Endodermal cell (in vitro differentiated cells): ENCODE measurements around the gene PIGQ. TPM values are rescaled to one million over a fixed set of nuclear protein-coding genes. Genes with fewer than 3 reads are reported as not detected.

Experiments
- DNase-seq: peaks from one replicate; pipeline ENCODE4 v3.0.0-alpha.2; 2017
- H3K27ac ChIP-seq: 2 replicates; pipeline ENCODE4 v1.5.1; 2013; ENCODE audit warnings: mild to moderate bottlenecking, low read depth, low read length, moderate library complexity
- H3K27me3 ChIP-seq: 2 replicates; pipeline ENCODE4 v1.6.1; 2013; ENCODE audit warnings: mild to moderate bottlenecking, low read length, moderate library complexity; ENCODE audit not compliant: insufficient read depth, control insufficient read depth, poor library complexity, severe bottlenecking
- H3K36me3 ChIP-seq: 2 replicates; pipeline ENCODE4 v1.7.0; 2013; ENCODE audit warnings: mild to moderate bottlenecking, low read length, moderate library complexity; ENCODE audit not compliant: control insufficient read depth, insufficient read depth
- H3K4me1 ChIP-seq: one replicate; pipeline ENCODE4 v1.7.0; 2013; ENCODE audit warnings: low read length; ENCODE audit not compliant: control insufficient read depth, insufficient read depth
- H3K4me3 ChIP-seq: 2 replicates; pipeline ENCODE4 v1.5.1; 2013; ENCODE audit warnings: mild to moderate bottlenecking, low read length, moderate library complexity
- H3K9ac ChIP-seq: 2 replicates; pipeline ENCODE4 v1.6.1; 2013; ENCODE audit warnings: mild to moderate bottlenecking, low read length, moderate library complexity; ENCODE audit not compliant: poor library complexity, severe bottlenecking; ENCODE audit errors: extremely low read depth
- H3K9me3 ChIP-seq: 2 replicates; pipeline ENCODE4 v1.6.1; 2013; ENCODE audit warnings: mild to moderate bottlenecking, low read length, moderate library complexity; ENCODE audit not compliant: control insufficient read depth
- H3K27ac Mint-ChIP-seq: 2 replicates; pipeline ENCODE4 v1.8.0; 2020; ENCODE audit warnings: mixed read lengths
- H3K27me3 Mint-ChIP-seq: 2 replicates; pipeline ENCODE4 v1.8.0; 2021; ENCODE audit warnings: mild to moderate bottlenecking, mixed read lengths; ENCODE audit not compliant: insufficient read depth
- H3K36me3 Mint-ChIP-seq: 2 replicates; pipeline ENCODE4 v1.8.0; 2020; ENCODE audit warnings: low read depth, mixed read lengths
- H3K4me1 Mint-ChIP-seq: 2 replicates; pipeline ENCODE4 v1.8.0; 2020; ENCODE audit warnings: mixed read lengths
- H3K4me3 Mint-ChIP-seq: 2 replicates; pipeline ENCODE4 v1.8.0; 2020; ENCODE audit warnings: mild to moderate bottlenecking, moderate library complexity, mixed read lengths
- H3K9me3 Mint-ChIP-seq: 2 replicates; pipeline ENCODE4 v1.8.0; 2020; ENCODE audit warnings: mild to moderate bottlenecking, mixed read lengths
- WGBS, 2 experiments: methylation state at CpG; one replicate each; pipeline versions ENCODE4 v1.1.5 to v1.1.7; 2013; ENCODE audit warnings: missing lambda C conversion rate in 2 of 2, mixed read lengths in 1 of 2; ENCODE audit not compliant: insufficient coverage in 1 of 2, insufficient read length in 1 of 2; 5-methylcytosine and 5-hydroxymethylcytosine counted together
- total RNA-seq, 2 donors: library from RNA; stranded (reverse); fragmentation: NEBNext Ultra II Directional in 1 of 2; extraction: Animal tissue kit (Norgen Biotek cat#: 25700) in 1 of 2; gene quantifications; 2 replicates in 1 of 2; 3 replicates in 1 of 2; pipeline ENCODE4 v1.2.1, GENCODE V29; 2021
- TF ChIP-seq, protein P1 (sequence below): fragments of 200-600 bp; sonication (generic); conservative IDR thresholded peaks from 2 replicates; pipeline ENCODE4 v1.5.0; 2021; ENCODE audit warnings: antibody characterized with exemption, mild to moderate bottlenecking

The PIGQ gene
- total RNA-seq, 2 donors from 2014 or later = 128 to 129 TPM

DNA sequence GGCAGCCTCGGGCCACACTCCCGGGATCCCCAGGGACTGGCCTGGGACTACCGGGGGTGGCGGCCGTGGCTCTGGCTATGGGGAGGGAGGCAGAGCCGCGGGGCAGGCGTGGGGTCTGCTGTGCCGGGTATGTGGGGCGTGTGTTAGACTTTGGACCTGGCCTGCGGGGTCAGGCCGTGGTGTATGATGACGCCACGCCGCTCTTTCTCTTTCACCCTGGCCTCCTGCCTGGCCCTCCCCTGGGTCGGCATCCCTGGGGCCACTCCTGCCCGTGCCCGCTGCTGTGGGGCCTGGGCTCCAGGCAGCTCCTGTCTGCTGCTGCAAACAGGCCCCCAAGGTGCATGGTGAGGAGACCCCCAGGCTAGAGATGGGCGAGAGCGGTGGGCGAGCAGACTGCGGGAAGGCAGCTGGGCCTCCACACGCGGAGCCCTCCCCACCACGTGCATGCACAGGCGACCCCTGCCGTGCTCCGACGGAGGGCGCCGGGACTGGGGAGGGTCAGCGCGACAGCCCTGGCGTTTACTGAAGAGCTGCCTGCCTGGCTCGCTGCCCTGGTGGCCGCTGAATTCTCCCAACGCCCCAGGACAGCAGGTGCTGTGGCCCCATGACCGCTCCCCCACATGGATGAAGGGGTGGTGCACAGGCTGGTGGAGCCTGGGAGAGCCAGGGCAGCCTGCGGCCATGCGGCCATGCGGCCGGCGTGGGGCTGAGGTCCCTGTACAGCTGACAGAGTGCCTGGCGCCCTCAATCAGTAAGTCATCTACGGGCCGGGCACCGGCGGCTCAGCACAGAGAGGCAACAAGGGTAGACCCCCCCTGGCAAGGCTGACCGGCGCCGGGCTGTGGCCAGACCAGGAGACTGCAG, 26.2 kb upstream of the PIGQ start:
- no peaks in the 10 kb centered on the region for H3K4me1 Mint-ChIP-seq
- no peaks in the 10 kb centered on the region for H3K9me3 Mint-ChIP-seq
- H3K4me3 ChIP-seq = no peak overlapping the region
- no peaks in the 10 kb centered on the region for H3K9me3 ChIP-seq
- H3K36me3 ChIP-seq = no peaks in the 10 kb centered on the region
- no peak overlapping the region for H3K27ac ChIP-seq
- no peak overlapping the region for H3K4me3 Mint-ChIP-seq
- H3K36me3 Mint-ChIP-seq = peaks cover 11% of the 10 kb centered on the region
- no peak overlapping the region for H3K27ac Mint-ChIP-seq
- no peak for DNase-seq
- no peak overlapping the region for H3K9ac ChIP-seq
- H3K27me3 ChIP-seq = no peaks in the 10 kb centered on the region
- H3K27me3 Mint-ChIP-seq = no peaks in the 10 kb centered on the region
- no peaks in the 10 kb centered on the region for H3K4me1 ChIP-seq
- TF ChIP-seq, protein P1, sequence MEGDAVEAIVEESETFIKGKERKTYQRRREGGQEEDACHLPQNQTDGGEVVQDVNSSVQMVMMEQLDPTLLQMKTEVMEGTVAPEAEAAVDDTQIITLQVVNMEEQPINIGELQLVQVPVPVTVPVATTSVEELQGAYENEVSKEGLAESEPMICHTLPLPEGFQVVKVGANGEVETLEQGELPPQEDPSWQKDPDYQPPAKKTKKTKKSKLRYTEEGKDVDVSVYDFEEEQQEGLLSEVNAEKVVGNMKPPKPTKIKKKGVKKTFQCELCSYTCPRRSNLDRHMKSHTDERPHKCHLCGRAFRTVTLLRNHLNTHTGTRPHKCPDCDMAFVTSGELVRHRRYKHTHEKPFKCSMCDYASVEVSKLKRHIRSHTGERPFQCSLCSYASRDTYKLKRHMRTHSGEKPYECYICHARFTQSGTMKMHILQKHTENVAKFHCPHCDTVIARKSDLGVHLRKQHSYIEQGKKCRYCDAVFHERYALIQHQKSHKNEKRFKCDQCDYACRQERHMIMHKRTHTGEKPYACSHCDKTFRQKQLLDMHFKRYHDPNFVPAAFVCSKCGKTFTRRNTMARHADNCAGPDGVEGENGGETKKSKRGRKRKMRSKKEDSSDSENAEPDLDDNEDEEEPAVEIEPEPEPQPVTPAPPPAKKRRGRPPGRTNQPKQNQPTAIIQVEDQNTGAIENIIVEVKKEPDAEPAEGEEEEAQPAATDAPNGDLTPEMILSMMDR = no peak
- WGBS, 2 experiments = 95 to 99% methylated on average over 27 to 51 of the region's 51 CpGs

- no peaks in the 10 kb centered on the region for H3K4me1 Mint-ChIP-seq
- Histone ChIP-seq H3K27me3 (no peaks in the 10 kb centered on the region), H3K36me3 (no peaks in the 10 kb centered on the region), H3K4me1 (no peaks in the 10 kb centered on the region), H3K9me3 (no peaks in the 10 kb centered on the region), H3K27ac (peak overlapping the region; percentile 49), H3K9ac (no peak overlapping the region), H3K4me3 (no peak overlapping the region)
- H3K36me3 Mint-ChIP-seq = peaks cover 8% of the 10 kb centered on the region
- no peak overlapping the region for H3K27ac Mint-ChIP-seq
- H3K27me3 Mint-ChIP-seq = no peaks in the 10 kb centered on the region
- TF ChIP-seq, protein P1 = no peak
- DNase-seq = no peak
- no peaks in the 10 kb centered on the region for H3K9me3 Mint-ChIP-seq
- 95 to 99% methylated on average over 16 to 24 of the region's 46 CpGs for WGBS, 2 experiments
- H3K4me3 Mint-ChIP-seq = no peak overlapping the region
These were observed 25.3 kb upstream of the PIGQ start for GRCh38 chr16:544517-544916.

GRCh38 chr16:546909-547770, 22.6 kb upstream of the PIGQ start:
- DNase-seq = peak; percentile 87
- H3K9ac ChIP-seq = no peak overlapping the region
- no peaks in the 10 kb centered on the region for H3K27me3 Mint-ChIP-seq
- H3K4me1 ChIP-seq = no peaks in the 10 kb centered on the region
- peaks cover 7% of the 10 kb centered on the region for H3K36me3 Mint-ChIP-seq
- H3K27me3 ChIP-seq = no peaks in the 10 kb centered on the region
- 88 to 90% methylated on average over 37 to 60 of the region's 60 CpGs for WGBS, 2 experiments
- no peaks in the 10 kb centered on the region for H3K36me3 ChIP-seq
- H3K27ac Mint-ChIP-seq = no peak overlapping the region
- no peaks in the 10 kb centered on the region for H3K9me3 Mint-ChIP-seq
- H3K9me3 ChIP-seq = no peaks in the 10 kb centered on the region
- H3K4me3 ChIP-seq = no peak overlapping the region
- no peak overlapping the region for H3K4me3 Mint-ChIP-seq
- H3K4me1 Mint-ChIP-seq = no peaks in the 10 kb centered on the region
- no peak overlapping the region for H3K27ac ChIP-seq
- TF ChIP-seq, protein P1 = peak; percentile 71
